ENCODE data around the gene TRMT1.
"Not testable (repeated sequence)": the region's sequence is repeated elsewhere in the genome, so short reads cannot be mapped to it uniquely, and the experiment has no call there.

The TRMT1 gene

DNA sequence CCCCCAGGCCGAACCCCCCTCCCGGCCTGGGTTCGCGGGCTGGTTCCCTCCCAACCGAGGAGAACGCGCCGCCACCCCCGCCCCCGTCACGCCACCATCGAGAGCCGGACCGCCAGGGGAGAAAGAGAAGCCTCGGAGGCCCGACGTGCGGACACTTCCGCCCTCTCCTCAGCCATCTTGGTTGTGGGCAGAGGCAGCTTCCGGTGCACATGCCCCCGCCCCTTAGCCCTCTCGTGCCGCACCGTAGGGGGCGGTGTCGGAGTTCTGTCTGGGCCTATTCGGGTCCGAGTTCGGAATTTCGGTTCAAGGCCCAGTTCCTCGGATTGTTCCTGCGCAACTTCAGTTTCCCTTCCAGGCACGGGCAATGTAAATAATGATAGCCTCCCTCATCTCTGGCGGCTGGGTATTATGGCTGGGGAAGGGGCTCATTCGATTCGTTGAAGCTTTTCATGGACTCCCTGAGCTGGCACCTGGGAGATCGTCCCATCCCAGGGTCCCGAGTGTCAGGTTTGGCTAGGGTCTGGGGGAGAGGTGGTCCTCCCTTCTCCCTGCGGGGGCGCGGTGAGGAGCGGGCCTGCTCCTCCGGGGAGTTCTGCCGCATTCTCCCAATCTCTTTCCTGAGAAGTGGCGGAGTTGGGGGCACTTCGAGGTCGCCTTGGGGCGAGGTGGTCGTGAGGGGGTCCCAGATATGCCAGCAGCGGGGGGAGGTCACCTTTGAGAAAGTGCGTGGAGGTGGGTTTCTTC is 33.8 kb upstream of the TRMT1 start, which contains the start of the genes IER2 and STX10:
IER2 (plus strand) TSS at position 225 of the 744 bp plus-strand sequence. CDS start 2,776 bp downstream, outside the sequence.
STX10 (minus strand) TSS at position 189 of the 744 bp plus-strand sequence. CDS start 202 bp downstream, outside the sequence.
- DNase-seq (ENCODE audit: low read depth in 2 of 2), result peak; percentile 89

DNA sequence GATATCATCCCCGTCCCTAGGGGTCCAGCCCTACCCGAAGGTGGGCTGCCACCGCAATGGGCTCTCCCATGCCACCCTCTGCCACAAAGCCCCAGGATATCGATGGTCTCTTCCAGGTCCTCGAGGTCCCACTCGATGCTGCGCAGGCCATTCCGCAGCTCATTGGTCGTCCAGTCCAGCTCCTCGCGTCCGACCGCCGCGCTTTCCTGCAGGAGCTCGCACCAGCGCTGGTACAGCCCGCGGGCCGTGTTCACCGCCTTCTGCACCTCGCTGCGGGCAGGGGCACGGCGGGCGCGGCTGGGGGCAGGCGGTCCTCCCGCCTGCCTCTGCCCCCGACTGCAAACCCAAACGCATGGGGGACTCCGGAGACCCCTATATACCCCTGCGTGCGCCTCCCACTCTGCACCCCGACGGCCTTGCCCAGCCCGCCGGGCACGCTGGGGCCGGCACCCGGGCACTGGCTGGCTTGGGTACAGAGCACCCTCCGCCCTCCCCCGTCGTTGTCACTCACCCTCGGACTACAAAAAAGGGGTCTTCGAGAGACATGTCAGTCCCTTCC is 33.2 kb upstream of the TRMT1 start:
- DNase-seq (ENCODE audit: low read depth in 2 of 2), result no peak

DNA sequence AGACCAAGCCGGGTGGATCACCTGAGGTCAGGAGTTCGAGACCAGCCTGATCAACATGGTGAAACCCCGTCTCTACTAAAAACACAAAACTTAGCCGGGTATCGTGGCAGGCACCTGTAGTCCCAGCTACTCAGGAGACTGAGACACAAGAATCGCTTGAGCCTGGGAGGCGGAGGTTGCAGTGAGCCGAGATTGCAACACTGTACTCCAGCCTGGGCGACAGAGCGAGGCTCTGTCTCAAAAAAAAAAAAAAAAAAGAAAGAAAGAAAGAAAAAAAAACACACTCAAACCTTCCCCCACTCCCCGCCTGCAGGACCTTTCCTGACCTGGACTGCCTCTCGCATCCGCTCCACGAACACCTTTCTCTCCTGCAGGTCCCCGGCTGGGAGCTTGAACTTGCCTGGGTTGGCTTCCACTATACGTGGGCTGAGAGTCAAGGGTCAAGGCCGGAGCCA is 32.7 kb upstream of the TRMT1 start:
- DNase-seq (ENCODE audit: low read depth in 2 of 2), result not testable (repeated sequence)

DNA sequence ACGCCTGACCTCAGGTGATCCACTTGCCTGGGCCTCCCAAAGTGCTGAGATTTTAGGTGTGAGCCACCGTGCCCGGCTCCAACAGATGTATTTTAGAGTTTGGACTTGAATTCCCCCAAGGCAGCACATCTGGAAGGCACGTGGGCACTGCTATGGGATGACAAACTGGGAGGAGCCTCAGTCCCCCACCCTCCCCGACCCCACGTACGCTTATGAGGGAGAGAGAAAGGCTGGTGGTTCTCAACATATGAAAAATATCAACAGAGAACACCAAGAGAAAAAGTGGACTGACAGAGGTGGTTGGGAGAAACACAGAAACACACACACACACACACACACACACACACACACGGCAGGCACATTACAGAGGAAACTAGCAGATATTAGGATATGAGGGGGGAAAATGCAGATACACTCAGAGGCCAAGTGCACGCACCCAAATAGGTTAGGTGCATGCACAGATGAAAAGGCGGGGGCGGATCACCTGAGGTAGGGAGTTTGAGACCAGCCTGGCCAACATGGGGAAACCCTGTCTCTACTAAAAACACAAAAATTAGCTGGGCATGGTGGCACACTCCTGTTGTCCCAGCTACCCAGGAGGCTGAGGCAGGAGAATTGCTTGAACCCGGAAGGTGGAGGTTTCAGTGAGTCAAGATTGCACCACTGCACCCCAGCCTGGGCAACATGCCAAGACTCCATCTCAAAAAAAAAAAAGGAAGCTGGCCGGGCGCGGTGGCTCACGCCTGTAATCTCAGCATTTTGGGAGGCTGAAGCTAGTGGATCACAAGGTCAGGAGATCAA is 30.4 kb upstream of the TRMT1 start:
- no peak for DNase-seq (ENCODE audit: low read depth in 2 of 2)

DNA sequence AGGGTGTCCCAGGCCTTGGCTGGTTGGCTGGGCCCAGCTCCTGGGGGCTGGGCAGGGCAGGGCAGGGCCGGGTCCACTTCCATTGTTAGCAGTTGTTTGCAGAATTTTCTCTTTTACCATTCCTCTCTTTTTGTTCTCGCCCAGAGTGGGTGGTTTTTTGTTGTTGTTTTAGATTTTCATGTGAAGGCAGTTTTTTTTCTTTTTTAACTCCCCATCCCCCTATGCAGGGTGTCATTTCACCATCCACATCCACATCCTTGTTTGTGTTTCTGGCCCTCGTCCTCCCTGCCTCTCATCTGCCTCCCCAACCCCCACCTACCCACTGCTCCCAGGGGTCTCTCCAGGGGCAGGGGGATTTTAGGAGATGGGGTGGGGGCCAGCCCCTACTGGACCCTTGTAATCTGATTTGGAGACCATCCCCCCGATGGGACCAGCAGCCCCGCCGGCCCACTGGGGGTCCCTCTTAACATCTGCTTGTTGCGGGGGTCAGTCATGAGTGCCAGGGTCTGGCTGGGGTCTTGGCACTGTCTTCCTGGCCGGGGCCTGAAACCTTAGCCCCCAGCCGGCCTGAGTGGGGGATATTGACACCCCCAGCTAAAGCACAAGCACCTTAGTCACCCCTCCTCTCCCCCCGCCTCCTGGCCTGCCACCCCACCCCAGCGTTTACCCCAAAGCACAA is 23.2 kb upstream of the TRMT1 start:
- DNase-seq (ENCODE audit: low read depth in 2 of 2), result no peak

DNA sequence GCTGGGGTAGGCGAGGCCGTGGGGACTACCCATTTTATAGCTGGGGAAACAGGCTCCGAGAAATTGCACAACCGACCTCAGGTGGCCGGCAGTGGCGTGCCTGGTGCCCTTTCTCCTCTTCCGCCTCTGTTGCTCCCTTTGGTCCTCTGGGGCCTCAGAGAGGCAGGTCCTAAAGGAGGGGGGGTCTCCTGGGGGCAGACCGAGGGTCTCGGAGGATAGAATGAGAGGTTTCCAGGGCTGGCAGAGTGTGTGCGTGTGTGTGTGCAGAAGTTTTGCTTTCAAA is 22.3 kb upstream of the TRMT1 start:
- no peak for DNase-seq (ENCODE audit: low read depth in 2 of 2)

DNA sequence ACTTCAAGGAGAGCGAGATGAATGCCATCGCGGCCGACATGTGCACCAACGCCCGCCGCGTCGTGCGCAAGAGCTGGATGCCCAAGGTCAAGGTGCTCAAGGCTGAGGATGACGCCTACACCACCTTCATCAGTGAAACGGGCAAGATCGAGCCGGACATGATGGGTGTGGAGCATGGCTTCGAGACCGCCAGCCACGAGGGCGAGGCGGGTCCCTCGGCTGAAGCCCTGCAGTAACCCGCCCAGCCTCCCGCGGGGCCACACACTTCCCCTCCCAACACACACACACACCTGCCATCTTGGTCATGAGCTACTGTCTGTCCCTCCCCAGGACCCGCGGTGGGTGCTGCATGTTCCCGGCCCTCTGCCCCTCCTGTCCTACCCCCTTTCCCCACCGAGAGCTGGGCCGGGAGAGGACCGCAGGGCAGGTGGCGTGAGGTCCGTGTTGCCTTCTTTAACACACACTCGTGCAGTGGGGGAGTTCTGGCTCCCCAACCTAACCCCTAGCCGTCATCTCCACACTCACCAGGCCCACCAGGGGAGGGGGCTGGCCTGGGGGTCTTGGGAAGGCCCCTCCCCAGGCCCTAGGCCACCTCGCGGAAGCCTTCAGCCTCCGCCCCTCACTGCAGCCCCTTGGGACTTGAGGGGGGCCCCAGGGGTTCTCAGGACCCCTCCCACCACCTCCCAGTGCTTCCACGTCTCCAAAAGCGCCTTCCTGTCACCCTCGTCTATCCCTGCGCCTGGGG is 21.8 kb upstream of the TRMT1 start:
- DNase-seq (ENCODE audit: low read depth in 2 of 2), result no peak

DNA sequence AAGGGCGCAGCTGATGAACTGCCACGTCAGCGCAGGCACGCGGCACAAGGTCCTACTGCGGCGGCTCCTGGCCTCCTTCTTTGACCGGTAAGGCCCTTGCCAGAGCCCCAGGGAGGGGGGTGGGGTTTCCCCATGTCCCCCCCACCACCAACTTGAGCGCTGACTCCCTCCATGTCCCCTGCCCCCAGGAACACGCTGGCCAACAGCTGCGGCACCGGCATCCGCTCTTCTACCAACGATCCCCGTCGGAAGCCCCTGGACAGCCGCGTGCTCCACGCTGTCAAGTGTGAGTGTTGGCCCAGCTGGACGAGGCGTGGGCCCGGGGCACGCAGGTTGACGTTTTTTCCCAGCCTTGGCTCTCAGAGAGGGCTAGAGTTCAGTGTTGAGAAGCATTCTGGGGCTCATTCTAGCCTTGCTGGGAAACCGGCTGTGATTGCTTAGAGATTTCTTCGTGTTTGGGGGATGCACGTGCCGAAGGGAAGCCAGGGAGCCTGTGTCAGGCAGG is 20.8 kb upstream of the TRMT1 start:
- DNase-seq (ENCODE audit: low read depth in 2 of 2), result no peak

DNA sequence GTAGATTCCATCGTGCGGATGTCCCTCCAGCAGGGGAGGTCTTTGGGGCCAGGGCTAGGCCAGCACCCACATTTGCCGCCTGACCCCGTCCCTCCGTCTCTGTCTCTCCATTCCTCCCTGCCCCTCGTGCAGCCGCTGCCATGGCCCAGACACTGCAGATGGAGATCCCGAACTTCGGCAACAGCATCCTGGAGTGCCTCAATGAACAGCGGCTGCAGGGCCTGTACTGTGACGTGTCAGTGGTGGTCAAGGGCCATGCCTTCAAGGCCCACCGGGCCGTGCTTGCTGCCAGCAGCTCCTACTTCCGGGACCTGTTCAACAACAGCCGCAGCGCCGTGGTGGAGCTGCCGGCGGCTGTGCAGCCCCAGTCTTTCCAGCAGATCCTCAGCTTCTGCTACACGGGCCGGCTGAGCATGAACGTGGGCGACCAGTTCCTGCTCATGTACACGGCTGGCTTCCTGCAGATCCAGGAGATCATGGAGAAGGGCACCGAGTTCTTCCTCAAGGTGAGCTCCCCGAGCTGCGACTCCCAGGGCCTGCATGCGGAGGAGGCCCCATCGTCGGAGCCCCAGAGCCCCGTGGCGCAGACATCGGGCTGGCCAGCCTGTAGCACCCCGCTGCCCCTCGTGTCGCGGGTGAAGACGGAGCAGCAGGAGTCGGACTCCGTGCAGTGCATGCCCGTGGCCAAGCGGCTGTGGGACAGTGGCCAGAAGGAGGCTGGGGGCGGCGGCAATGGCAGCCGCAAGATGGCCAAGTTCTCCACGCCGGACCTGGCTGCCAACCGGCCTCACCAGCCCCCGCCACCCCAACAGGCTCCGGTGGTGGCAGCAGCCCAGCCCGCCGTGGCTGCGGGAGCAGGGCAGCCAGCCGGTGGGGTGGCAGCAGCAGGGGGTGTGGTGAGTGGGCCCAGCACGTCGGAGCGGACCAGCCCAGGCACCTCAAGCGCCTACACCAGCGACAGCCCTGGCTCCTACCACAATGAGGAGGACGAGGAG is 18.8 kb upstream of the TRMT1 start:
- no peak for DNase-seq (ENCODE audit: low read depth in 2 of 2)

DNA sequence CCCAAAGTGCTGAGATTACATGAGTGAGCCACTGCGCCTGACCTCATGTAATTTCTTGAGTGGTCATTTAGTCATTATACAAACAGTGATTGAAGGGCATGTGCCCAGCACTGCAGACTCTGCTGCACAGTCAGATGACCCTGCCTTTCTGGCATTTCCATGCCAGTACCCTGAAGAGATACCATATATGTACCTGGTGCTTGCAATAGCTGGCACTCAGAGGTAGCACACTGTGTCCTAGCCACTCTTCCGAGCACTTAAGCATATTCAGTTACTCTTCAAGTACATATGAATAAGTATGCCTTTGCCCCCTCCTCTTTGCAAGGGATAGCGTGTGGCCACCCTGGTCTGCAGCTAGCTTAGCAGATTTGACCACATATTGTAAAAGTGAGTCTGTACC is 18.1 kb upstream of the TRMT1 start:
- DNase-seq (ENCODE audit: low read depth in 2 of 2), result no peak

DNA sequence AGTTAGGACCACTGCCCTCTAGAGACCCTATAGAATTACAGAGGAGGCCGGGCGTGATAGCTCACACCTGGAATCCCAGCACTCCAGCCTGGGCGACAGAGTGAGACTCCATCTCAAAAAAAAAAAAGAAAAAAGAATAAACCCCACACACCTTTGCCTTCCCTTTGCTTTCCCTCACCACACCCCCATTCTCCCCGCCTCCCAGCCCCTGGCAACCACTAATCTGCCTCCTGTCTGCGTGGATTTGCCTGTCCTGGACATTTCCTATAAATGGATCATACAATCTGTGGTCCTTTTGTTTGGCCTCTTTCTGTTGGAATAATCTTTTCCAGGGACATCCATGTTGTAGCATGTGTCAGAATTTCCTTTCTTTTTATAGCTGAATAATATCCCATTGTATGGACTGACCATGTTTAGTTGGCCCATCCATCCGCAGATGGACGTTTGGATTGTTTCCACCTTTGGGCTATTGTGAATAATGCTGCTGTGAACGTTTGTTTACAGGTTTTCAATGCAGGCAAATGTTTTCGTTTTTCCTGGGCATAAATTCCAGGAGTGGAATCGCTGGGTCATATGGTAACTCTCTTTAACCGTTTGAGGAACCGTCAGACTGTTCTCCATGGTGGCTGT is 16.8 kb upstream of the TRMT1 start:
- no peak for DNase-seq (ENCODE audit: low read depth in 2 of 2)

DNA sequence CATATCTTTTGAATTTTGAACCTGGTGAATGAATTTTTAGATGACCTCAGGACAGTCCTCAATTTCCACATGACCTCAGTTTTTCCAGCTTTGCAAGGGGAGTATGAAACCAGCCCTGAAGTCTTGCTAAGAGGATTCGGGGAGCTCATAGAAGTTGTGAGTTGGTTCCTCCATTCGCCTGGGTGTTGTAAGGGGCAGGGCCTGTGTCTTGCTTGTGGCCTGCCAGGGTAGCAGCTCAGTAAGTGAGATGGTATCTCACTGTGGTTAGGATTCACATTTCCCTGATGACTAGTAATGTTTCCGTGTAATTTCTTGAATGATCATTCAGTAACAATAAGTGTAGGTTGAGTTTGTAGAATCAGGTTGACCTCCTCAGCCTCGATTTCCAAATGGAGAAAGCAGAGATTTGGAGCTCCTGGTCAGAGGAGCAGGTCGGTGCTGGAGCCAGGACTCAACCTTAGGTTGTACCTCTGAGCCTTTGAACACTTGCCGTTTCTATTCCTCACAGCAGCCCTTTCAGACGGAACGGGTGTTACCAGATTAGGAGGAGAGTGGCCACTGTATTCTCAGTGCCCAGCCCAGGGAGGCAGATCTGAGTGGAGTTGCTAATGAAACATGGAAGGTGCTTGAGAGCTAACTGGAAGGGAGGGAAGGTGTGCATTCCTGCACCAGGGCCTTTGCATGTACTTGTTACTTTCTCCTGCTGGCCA is 16.1 kb upstream of the TRMT1 start:
- peak; percentile 68 to 71 for DNase-seq (ENCODE audit: low read depth in 2 of 2)

DNA sequence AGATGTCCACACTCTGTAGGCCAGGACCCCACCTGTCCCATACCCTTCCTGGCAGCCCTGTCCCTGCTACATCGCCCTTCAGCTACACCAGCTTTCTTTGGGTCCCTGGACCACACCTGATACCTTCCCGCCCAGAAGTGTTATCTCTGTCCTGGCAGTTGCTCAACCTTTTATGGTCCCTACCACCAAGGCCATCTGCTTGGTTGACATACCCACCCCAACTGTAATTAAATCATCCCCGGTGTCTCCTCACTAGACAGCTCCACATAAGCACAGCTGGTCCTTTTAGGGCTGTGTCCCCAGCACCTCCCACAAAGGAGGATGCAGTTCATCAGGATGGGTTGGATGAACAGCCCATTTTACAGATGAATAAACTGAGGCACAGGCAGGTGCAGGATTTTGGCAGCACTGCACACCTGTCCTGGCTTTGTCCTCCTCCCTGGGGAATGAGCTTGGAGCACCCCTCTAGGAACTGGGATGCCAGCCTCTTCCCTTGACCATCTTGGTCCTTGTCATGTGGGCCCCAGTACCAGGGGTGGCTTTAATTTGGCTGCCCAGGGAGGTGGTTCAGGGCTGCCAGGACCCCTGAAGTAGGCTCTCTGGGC is 14.4 kb upstream of the TRMT1 start:
- no peak for DNase-seq (ENCODE audit: low read depth in 2 of 2)

DNA sequence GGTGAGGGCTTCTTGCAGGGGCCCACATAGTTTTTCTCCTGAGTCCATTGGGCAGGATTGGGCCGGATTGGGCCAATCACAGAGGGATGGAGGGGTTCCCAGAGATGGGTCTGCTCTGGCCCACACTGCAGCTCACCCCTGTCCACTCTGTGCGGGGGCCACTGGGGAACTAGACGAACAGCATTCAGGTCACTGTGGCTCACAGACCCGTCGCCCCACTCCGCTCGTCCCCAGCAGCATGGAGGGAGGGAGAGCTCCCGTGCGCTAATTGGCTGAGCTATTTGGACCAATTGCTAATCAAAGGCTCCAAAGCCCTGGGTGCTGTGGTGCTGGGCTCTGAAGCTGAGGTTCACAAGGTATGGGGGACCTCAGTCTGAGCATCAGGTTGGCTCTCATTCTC is 12.8 kb upstream of the TRMT1 start:
- no peak for DNase-seq (ENCODE audit: low read depth in 2 of 2)

DNA sequence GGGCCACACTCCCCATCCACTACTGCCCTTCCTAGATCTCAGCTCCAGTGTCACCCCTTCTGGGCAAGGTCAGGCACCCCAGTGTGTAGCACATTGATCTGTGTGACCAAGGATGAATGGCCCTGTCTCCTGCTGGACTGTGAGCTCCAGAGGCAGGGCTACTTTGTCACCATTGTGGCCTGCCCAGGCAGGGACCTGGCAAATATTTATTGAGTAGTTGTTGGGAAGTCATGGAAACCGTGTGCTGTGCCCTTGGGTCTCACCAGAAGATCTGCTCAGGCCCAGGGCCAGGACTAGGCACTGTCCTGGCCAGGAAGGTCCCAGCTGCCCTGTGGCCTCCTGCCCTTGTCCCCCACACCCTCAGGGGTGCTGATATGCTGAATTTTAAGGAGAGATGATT is 12.0 kb upstream of the TRMT1 start:
- no peak for DNase-seq (ENCODE audit: low read depth in 2 of 2)

DNA sequence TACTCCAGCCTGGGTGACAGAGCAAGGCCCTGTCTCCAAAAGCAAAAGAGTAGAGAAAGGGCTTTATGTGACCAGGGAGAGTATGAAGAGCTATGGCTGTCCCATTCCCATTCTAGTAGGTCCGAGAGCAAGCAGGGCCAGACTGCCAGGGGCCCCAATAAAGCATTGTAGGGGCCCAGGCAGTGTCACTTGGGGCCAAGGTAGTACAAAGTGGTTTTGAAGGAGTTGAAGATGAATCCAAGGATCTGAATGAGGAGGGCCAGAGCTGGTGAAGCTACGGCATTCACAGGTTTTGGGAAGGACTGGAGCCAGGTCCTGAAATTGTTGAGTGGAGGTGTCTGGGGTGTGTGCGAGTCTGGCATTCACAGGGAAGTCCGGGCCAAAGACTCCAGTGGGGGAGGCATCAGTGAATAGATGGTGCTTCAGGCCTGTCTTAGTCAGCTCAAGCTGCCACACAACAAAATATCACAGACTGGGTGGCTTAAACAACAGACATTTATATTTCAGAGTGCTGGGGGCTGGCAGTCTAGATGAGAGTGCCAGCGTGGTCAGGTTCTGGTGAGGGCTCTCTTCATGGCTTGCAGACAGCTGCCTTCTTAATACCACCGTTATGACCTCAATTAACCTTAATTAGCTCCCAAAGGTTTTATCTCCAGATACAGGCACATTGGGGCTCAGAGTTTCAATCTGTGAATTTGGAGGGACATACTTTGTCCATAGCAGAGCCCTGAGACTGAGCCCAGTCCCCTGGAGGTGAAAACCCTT is 11.5 kb upstream of the TRMT1 start:
- DNase-seq (ENCODE audit: low read depth in 2 of 2), result no peak

DNA sequence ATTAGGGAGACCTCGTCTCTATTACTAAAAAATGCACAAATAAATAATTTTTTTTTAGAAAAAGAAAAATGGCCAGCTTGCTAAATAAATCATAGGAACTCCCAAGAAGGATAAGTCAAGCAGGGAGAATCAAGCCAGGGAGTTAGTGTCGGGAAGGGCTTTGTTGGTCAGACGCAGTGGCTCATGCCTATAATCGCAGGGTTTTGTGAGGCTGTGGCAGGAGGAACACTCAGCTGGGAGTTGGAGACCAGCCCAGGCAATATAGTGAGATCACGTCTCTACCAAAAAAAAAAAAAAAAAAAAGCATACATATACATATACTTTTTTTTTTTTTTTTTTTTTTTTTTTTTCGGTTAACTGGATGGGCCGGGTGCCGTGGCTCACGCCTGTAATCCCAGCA is 10.5 kb upstream of the TRMT1 start:
- DNase-seq (ENCODE audit: low read depth in 2 of 2), result no peak
